ENCODE results near the gene SLC12A8.

SLC12A8 gene

GRCh38 chr3:125187599-125187910 is 25.0 kb downstream of the SLC12A8 start:
- no peak for DNase-seq

GRCh38 chr3:125186800-125187598 is 25.5 kb downstream of the SLC12A8 start:
- no peak for DNase-seq

GRCh38 chr3:125186261-125186787 is 26.2 kb downstream of the SLC12A8 start:
- DNase-seq, result peak in 24 of 56 donors; percentile 4 to 72 (median 33)

GRCh38 chr3:125185805-125186204 is 26.7 kb downstream of the SLC12A8 start:
- DNase-seq, result no peak

- DNase-seq, result no peak
Measured at GRCh38 chr3:125179884-125180240, 32.7 kb downstream of the SLC12A8 start.

- no peak for DNase-seq
Measured at GRCh38 chr3:125179143-125179883, 33.2 kb downstream of the SLC12A8 start.

GRCh38 chr3:125177746-125178145 is 34.8 kb downstream of the SLC12A8 start:
- no peak for DNase-seq

GRCh38 chr3:125175295-125176078 is 37.1 kb downstream of the SLC12A8 start:
- DNase-seq, result no peak

GRCh38 chr3:125172346-125172745 is 40.2 kb downstream of the SLC12A8 start:
- DNase-seq, result no peak

- DNase-seq, result no peak
Measured at GRCh38 chr3:125168711-125169393, 43.7 kb downstream of the SLC12A8 start.

GRCh38 chr3:125166599-125167136 is 45.9 kb downstream of the SLC12A8 start:
- no peak for DNase-seq

GRCh38 chr3:125165948-125166553 is 46.5 kb downstream of the SLC12A8 start:
- DNase-seq, result no peak

GRCh38 chr3:125165189-125165947 is 47.2 kb downstream of the SLC12A8 start:
- peak in 8 of 56 donors; percentile 13 to 52 (median 21) for DNase-seq

GRCh38 chr3:125163739-125164601 is 48.6 kb downstream of the SLC12A8 start:
- DNase-seq, result no peak

- no peak for DNase-seq
Measured at GRCh38 chr3:125161607-125162219, 50.8 kb downstream of the SLC12A8 start.

- DNase-seq, result no peak
Measured at GRCh38 chr3:125160606-125161371, 51.8 kb downstream of the SLC12A8 start.

GRCh38 chr3:125157183-125157582 is 55.4 kb downstream of the SLC12A8 start:
- DNase-seq, result no peak

All from nucleus accumbens (tissue), 56 donors.